Fibroblast of pulmonary artery (primary cell): ENCODE measurements around the gene B4GALT4.
"Not testable (repeated sequence)": the region's sequence is repeated elsewhere in the genome, so short reads cannot be mapped to it uniquely, and the experiment has no call there.

ENCODE experiments used
- DNase-seq: peaks from one replicate; pipeline ENCODE4 v3.0.0-alpha.2; 2010; ENCODE audit warnings: low read depth
- H3K4me3 ChIP-seq: replicated peaks from 2 replicates; pipeline ENCODE4 v1.5.1; 2011; ENCODE audit warnings: low read depth, mild to moderate bottlenecking, control low read depth, low read length, moderate library complexity
- TF ChIP-seq, protein P1 (sequence below): IDR thresholded peaks from 2 replicates; pipeline ENCODE4 v1.5.1; 2011; ENCODE audit warnings: mild to moderate bottlenecking, control low read depth, low read length, inconsistent platforms; ENCODE audit errors: missing control alignments

B4GALT4 gene, protein sequence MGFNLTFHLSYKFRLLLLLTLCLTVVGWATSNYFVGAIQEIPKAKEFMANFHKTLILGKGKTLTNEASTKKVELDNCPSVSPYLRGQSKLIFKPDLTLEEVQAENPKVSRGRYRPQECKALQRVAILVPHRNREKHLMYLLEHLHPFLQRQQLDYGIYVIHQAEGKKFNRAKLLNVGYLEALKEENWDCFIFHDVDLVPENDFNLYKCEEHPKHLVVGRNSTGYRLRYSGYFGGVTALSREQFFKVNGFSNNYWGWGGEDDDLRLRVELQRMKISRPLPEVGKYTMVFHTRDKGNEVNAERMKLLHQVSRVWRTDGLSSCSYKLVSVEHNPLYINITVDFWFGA

GRCh38 chr3:119240591-119241434 lies at the start of gene B4GALT4:
Gene B4GALT4 (minus strand): TSS chr3:119240878. CDS start chr3:119230099, 10,779 bp downstream.
- TF ChIP-seq, protein P1, sequence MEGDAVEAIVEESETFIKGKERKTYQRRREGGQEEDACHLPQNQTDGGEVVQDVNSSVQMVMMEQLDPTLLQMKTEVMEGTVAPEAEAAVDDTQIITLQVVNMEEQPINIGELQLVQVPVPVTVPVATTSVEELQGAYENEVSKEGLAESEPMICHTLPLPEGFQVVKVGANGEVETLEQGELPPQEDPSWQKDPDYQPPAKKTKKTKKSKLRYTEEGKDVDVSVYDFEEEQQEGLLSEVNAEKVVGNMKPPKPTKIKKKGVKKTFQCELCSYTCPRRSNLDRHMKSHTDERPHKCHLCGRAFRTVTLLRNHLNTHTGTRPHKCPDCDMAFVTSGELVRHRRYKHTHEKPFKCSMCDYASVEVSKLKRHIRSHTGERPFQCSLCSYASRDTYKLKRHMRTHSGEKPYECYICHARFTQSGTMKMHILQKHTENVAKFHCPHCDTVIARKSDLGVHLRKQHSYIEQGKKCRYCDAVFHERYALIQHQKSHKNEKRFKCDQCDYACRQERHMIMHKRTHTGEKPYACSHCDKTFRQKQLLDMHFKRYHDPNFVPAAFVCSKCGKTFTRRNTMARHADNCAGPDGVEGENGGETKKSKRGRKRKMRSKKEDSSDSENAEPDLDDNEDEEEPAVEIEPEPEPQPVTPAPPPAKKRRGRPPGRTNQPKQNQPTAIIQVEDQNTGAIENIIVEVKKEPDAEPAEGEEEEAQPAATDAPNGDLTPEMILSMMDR: no peak
- DNase-seq: peak; percentile 86
- H3K4me3 ChIP-seq: peak within 1 kb of the TSS; percentile 78

DNA sequence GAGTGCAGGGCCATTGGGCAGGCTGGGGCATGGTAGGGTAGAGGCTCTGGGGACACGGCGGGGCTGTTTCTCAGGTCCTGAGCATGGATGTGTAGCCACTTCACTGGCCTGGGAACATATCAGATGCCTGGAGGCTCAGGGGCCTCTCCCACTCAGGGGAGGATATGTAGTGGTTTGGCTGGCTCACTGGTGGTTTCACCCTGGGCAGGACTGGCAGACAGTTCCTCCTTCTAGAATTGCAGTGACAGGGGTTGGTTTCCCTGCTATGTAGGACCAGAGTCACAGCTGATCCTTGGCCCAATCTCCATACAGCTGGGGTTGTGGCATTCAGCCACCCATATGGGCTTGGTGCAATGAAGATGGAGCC lies 48.7 kb upstream of the B4GALT4 start:
- TF ChIP-seq, protein P1: no peak
- DNase-seq: no peak
- no peak overlapping the region for H3K4me3 ChIP-seq

GRCh38 chr3:119288669-119289403 lies 48.2 kb upstream of the B4GALT4 start:
- DNase-seq: no peak
- TF ChIP-seq, protein P1: no peak
- no peak overlapping the region for H3K4me3 ChIP-seq

GRCh38 chr3:119279584-119280243 lies 39.0 kb upstream of the B4GALT4 start:
- no peak overlapping the region for H3K4me3 ChIP-seq
- TF ChIP-seq, protein P1: no peak
- no peak for DNase-seq

DNA sequence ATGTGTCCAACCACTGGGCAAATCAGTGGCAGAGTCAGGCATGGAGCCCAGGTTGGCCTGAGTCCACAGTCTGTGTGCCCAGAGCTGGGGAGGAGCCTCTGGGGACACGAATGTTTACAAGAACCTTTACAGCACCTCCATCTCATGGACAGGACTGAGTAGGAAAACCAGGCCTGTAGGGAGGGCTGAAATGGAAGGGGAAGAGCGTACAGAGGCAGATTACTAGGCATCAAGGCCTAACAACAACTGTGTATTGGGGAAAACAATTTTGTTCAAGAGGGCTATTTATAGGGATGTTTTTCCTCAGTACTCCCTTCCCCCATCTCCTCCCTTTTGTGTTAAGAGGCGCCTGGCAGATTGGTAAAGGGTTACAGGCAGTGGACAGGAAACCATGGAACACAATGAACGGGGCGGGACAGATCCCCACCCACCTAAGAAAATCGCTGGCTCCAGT lies 38.5 kb upstream of the B4GALT4 start:
- H3K4me3 ChIP-seq: no peak overlapping the region
- TF ChIP-seq, protein P1: no peak
- DNase-seq: peak; percentile 60

- TF ChIP-seq, protein P1: no peak
- no peak for DNase-seq
- H3K4me3 ChIP-seq: no peak overlapping the region
These were observed 36.0 kb upstream of the B4GALT4 start for GRCh38 chr3:119276680-119277079.

GRCh38 chr3:119270212-119270611 lies 29.5 kb upstream of the B4GALT4 start:
- not testable (repeated sequence) for H3K4me3 ChIP-seq, DNase-seq
